Pericardium fibroblast (primary cell): Measurements from ENCODE around the gene ECSIT. TPM values are rescaled to one million over a fixed set of nuclear protein-coding genes. Genes with fewer than 3 reads are reported as not detected.

ENCODE experiments used
- total RNA-seq: library from RNA; depleted of rRNA; stranded (reverse); fragments of >200 nt; gene quantifications from 2 replicates; pipeline ENCODE4 v1.2.3, GENCODE V29; 2015

Gene ECSIT, protein sequence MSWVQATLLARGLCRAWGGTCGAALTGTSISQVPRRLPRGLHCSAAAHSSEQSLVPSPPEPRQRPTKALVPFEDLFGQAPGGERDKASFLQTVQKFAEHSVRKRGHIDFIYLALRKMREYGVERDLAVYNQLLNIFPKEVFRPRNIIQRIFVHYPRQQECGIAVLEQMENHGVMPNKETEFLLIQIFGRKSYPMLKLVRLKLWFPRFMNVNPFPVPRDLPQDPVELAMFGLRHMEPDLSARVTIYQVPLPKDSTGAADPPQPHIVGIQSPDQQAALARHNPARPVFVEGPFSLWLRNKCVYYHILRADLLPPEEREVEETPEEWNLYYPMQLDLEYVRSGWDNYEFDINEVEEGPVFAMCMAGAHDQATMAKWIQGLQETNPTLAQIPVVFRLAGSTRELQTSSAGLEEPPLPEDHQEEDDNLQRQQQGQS
- total RNA-seq: 39.7 and 61.2 TPM in 2 replicates

DNA sequence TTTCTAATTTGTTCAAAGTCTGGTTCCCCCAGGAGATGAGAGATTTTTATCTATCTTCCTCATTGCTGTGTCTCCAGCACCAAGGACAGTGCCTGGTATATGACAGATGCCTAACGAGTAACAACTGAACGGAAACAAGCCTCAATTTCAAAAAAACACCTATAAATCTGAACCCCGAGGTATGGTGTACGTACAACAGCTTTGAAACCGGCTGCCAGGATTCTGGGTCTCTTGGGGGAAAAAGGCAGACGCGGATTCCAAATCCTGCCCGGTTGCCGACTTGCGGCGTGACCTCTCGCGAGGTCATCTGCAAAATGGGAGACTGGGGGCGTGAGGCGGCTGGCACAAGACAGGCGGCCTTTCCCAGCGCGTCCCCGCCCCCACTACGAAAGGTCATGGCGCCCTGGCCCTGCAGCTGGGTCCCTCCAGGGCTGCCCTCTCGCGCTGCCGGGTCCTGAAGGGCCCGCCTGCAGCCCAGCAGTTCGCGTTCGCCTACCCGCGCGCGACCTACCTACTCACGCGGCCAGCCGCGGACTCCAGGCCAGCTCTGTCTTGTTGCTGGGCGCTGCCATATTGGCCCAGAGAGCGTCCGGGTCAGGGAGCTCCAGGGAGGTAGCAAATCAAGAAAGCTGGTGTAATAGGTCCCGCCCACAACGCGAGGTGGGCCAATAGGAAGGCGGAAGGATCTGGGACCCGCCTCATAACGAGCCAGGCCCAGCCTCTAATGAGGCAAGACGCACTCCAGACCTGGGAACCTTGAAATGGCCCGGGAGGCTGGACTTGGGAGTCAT lies at the start of gene ECSIT:
ECSIT (minus strand) TSS at position 584 of the 791 bp plus-strand sequence. CDS start 9,964 bp downstream, outside the sequence.

DNA sequence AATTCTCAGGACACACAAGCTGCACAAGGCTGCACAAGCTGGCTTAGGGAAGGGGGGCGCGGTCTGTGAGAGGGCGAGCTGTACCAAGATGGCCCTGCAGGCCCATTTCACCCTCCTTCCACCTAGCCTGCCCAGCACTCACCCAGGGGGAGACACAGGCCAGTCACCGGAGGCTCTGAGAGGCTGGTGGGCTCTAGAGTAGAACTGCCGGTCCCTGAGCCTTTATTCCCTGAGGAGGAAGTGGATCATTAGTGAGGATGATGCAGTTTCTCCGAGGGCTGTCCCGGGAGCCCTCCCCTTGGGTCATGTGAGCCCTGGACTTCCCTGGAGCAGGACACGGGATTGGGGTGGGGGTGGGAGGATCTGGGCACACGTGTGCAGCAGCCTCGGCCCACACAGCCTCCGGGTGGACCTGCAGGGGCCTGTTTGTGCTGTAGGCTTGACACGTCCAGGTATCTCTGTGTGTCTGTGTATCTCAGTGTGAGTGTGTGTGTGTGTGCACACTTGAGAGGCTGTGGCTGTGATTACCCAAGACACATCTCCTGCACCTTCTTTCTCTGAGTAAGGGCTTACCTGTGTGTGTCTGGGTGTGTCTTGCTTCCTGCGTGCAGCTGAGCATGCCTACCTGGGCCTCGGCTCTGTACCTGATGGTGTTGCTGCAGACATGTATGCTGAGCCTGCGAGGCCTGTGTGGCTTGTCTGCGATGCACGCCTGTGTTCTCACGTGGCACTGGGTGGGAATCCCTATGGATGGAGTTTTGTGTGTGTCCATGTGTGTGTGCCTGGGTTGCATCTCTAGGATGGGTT lies 48.7 kb upstream of the ECSIT start, which contains the start of gene ACP5:
ACP5 (minus strand) TSS at position 195 of the 807 bp plus-strand sequence. CDS start 328 bp downstream, outside the sequence.

DNA sequence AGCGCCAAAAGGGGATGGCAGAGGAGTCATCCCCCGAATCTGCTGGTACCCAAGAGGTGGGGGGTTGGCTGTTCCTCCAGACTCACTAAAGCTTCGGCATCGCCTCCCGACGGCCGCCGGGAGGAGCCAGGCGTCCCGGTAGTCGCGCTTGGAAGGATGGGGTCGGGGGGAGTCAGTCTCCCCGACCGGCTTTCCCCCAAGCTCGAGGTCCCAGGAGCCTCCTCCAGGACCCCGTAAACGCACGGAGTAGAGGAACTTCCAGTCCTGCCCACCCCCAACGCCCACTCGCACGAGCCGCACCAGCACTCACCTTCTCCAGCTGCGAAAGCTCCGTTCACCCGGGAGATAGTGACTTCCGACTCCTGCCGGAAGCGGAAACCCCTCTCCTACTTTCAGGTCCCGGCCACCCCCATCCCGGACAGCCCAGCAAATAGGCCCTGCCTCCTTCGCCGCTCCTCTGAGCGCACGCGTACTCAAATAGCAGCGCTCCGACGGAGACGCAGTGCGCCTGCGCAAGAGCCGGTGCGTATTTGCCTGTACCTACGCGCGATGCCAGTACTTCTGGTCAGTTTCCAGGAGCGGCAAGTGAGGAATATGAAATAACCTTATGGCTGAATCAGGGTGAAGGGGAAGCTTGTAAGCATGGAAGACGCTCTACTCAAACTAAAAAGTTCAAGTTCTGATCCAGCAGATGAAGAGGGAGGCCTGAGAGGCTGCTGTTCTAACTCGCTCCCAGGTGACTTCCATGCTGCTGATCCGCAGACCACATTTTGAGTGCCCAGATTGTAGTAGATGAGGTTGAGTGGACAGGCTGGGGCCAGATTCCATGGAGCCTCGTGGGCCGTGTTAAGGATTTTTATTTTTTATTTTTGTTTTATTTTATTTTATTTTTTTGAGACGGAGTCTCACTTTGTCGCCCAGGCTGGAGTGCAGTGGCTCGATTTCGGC lies 30.2 kb upstream of the ECSIT start, which contains the start of gene ELOF1:
ELOF1 (minus strand) TSS at position 350 of the 948 bp plus-strand sequence. CDS start 4,883 bp downstream, outside the sequence.

DNA sequence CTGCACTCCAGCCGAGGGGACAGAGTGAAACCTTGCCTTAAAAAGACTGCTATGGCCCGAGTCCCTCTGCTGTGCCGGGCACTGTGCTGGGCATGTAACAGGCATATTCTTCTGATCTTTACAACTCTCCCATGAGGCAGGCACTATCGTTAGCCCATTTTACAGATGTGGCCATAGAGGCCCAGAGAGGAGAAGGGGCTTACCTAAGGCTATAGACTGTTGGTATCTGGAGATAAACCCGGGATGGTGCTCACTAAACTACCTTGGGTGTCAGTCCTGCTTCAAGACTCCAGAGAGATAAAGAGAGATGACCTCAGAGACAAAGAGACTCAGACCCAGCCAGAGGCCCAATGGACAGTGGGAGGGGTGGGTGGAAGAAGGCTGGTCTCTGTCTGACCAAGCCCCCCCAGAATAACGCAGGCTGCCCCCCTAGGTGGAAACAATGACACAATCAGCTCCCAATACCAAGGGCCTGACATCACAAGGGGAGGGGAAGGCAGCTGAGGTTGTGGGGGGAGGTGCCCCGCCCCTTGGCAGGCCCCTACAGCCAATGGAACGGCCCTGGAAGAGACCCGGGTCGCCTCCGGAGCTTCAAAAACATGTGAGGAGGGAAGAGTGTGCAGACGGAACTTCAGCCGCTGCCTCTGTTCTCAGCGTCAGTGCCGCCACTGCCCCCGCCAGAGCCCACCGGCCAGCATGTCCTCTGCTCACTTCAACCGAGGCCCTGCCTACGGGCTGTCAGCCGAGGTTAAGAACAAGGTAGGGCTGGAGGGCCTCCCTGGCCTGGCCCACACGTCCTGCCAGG lies 9.5 kb upstream of the ECSIT start, which contains the start of gene CNN1:
CNN1 (plus strand) TSS at position 620 of the 805 bp plus-strand sequence; CDS start at position 697, 77 bp downstream.

DNA sequence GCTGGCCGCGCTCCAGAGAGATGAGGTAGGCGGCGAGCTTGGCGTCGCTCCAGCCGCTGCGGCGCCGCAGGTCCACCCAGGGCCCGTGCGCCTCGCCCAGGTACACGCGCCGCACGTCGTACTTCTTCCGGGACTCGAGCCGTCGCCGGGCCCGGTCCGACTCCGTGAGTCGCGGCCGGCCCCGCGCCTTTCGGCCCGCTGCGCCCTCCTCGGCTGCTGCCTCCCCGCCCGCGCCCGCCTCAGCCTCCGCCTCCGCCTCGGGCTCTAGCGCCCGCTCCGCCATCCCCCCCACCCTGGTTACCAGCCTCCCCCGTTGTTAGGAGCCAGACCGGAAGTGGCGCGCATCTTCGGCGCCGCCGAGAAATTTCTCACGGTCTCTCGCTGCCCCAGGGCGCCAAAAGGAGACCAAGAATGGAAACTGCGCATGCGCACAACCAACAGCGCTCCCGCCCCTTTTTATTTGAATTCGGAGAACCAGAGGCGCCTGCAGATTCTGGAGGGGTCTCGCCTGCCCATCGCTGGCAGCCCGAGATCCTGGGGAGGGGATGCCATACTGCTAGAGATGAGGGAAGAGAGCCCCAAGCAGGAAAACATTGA lies 23.3 kb downstream of the ECSIT start, which contains the start of gene ZNF653:
ZNF653 (minus strand) TSS at position 336 of the 597 bp plus-strand sequence; CDS start at position 283, 53 bp downstream.

DNA sequence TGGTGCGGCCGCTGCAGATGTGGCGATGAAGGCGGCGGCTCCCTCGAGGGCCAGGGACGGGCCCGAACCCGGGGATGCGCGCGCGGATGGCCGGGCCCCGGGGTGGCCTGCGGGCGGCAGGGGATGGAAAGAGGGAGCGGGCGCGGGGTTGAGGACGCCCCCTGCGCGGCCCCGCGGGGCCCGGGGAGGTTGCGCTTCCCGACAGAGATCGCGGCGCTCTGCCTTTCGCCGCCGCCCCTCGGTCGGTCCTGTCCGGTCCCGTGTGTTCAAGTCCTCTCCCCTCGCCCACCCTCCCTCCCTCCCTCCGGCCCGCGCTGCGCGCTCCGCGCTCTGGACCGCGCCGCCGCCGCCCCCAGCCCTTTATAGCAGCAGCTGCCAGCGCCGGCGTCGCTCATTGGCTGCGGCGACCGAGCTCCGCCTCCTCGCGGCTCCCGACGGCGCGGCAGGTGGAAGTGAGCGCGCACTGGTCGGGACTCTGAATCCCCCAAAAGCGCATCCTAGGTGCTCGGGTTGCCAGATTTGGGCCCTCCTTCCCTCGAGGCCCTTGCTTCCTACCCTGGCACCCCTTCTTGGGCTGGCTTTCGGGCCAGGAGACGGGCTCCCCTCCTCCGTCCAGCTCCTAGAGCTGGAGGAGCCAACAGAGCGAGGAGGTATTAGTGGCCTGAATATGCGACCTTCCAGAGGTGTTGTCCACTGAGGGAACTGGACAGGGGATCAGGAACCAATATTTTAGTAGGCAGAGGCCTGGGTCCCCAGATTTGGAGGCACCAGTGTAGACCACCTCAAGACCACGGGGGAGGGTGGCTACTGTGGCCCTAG lies 48.0 kb downstream of the ECSIT start, which contains the start of gene ELAVL3:
ELAVL3 (minus strand) TSS at position 332 of the 819 bp plus-strand sequence. CDS start 438 bp downstream, outside the sequence.

Other genes with a start within 250 kb of the ECSIT start
- gene TSPAN16, start 233.0 kb downstream of the ECSIT start, total RNA-seq: not detected in 2 replicates
- 9.9 and 14.2 TPM in 2 replicates for gene RAB3D, start 189.5 kb downstream of the ECSIT start, total RNA-seq
- 80.3 and 137 TPM in 2 replicates for gene TMEM205, start 182.9 kb downstream of the ECSIT start, total RNA-seq
- gene CCDC159, start 182.6 kb downstream of the ECSIT start, total RNA-seq: 10.4 and 23.8 TPM in 2 replicates
- gene PLPPR2, start 173.7 kb downstream of the ECSIT start, total RNA-seq: 33.5 and 50.5 TPM in 2 replicates
- gene SWSAP1, start 154.5 kb downstream of the ECSIT start, total RNA-seq: 1.2 and 3.9 TPM in 2 replicates
- gene EPOR, start 144.8 kb downstream of the ECSIT start, total RNA-seq: 5.9 and 8.8 TPM in 2 replicates
- 0.12 TPM in 1 of 2 replicates, not detected in the other for gene RGL3, start 109.8 kb downstream of the ECSIT start, total RNA-seq
- gene ODAD3, start 94.0 kb downstream of the ECSIT start, total RNA-seq: 0.09 and 0.23 TPM in 2 replicates
- gene PRKCSH, start 93.5 kb downstream of the ECSIT start, total RNA-seq: 238 and 256 TPM in 2 replicates
- gene ELAVL3, start 48.1 kb downstream of the ECSIT start, total RNA-seq: not detected in 2 replicates
- 3.6 and 3.9 TPM in 2 replicates for gene ZNF653, start 23.3 kb downstream of the ECSIT start, total RNA-seq
- gene CNN1, start 9.7 kb upstream of the ECSIT start, total RNA-seq: 12.2 and 33.3 TPM in 2 replicates
- 42.6 and 44.1 TPM in 2 replicates for gene ELOF1, start 30.1 kb upstream of the ECSIT start, total RNA-seq
- not detected in 2 replicates for gene ACP5, start 48.5 kb upstream of the ECSIT start, total RNA-seq
- 9.4 and 9.5 TPM in 2 replicates for gene ZNF627, start 68.3 kb upstream of the ECSIT start, total RNA-seq
- 0.85 and 2.7 TPM in 2 replicates for gene ZNF823, start 209.8 kb upstream of the ECSIT start, total RNA-seq
- gene ZNF441, start 237.9 kb upstream of the ECSIT start, total RNA-seq: 2.0 and 3.7 TPM in 2 replicates